Mammary epithelial cell (primary cell): ENCODE data around the gene IL3.

ENCODE experiments used
- EZH2 ChIP-seq: IDR thresholded peaks from 2 replicates; pipeline ENCODE4 v1.6.1; 2012; ENCODE audit warnings: low read length, inconsistent platforms, borderline replicate concordance
- TF ChIP-seq, protein P1 (sequence below), 2 donors: IDR thresholded peaks in 1 of 2; conservative IDR thresholded peaks in 1 of 2; 2 replicates each; pipeline ENCODE4 v1.5.1; 2011 to 2012; ENCODE audit warnings: inconsistent platforms in 2 of 2, low read length in 2 of 2, mild to moderate bottlenecking in 2 of 2, control low read depth in 1 of 2, low read depth in 1 of 2; ENCODE audit not compliant: insufficient read depth in 1 of 2; ENCODE audit errors: extremely low read depth in 1 of 2

DNA sequence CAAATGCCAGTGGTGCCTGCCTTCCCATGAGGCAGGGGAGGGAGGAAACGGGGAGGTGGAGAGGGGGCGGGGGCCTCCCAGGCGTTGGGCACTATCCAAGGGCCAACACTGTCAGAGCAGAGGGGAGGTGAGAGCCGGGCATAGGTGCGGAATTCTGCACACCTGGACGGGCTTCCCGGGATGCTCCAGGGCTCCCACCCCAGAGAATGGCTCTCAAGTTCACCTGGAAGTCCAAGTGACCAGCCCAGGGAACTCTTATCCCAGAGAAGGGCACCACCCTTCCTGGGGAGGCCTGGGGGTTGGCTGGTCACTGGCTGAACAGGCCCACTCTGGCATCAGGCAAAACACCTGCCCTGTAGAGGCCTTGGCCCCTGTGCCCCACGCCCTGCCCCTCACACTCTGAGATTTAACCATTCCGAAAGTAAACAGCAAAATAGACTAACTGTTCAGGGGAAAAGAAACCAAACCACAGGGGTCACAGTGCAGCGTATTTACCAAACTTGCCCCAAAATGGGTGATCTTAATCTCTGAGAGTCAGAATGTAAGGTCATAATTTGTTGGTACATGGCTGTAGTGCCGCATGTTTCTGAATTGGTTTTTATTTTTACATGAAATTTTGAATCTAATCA, 15.9 kb downstream of the IL3 start:
- TF ChIP-seq, protein P1, sequence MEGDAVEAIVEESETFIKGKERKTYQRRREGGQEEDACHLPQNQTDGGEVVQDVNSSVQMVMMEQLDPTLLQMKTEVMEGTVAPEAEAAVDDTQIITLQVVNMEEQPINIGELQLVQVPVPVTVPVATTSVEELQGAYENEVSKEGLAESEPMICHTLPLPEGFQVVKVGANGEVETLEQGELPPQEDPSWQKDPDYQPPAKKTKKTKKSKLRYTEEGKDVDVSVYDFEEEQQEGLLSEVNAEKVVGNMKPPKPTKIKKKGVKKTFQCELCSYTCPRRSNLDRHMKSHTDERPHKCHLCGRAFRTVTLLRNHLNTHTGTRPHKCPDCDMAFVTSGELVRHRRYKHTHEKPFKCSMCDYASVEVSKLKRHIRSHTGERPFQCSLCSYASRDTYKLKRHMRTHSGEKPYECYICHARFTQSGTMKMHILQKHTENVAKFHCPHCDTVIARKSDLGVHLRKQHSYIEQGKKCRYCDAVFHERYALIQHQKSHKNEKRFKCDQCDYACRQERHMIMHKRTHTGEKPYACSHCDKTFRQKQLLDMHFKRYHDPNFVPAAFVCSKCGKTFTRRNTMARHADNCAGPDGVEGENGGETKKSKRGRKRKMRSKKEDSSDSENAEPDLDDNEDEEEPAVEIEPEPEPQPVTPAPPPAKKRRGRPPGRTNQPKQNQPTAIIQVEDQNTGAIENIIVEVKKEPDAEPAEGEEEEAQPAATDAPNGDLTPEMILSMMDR (conservative IDR thresholded peaks at IDR 0.05 in 1 of 2, IDR thresholded peaks at IDR 0.05 in 1 of 2; ENCODE audit: extremely low read depth in 1 of 2, insufficient read depth in 1 of 2, low read depth in 1 of 2, low read length in 2 of 2): no peak
- TF ChIP-seq EZH2: no peak
